Upper lobe of left lung (tissue), 4 donors: ENCODE measurements around the gene GAB2.

Experiments used
- CTCF ChIP-seq, 6 experiments: fragments of 450-650 bp in 4 of 6; fragments of 200-600 bp in 2 of 6; sonication (generic) in 2 of 6; IDR thresholded peaks; one replicate each; pipeline ENCODE4 v1.5.1; 2016 to 2019; ENCODE audit warnings: antibody characterized with exemption in 6 of 6
- POLR2A ChIP-seq, 4 donors: fragments of 450-650 bp; IDR thresholded peaks; one replicate each; pipeline ENCODE4 v1.5.1; 2016 to 2017; ENCODE audit warnings: antibody characterized with exemption in 4 of 4, mild to moderate bottlenecking in 2 of 4

- TF ChIP-seq POLR2A (IDR thresholded peaks at IDR 0.05) (no peak), CTCF (IDR thresholded peaks at IDR 0.05) (no peak)
These were observed 201.6 kb downstream of the GAB2 start for GRCh38 chr11:78216021-78216420.
